Measurements from ENCODE around the gene DOK7. TPM values are rescaled to one million over a fixed set of nuclear protein-coding genes. Genes with fewer than 3 reads are reported as not detected.
A peak's percentile ranks its signal among the peaks of the same experiment; 100 is the strongest.

DOK7 gene
- total RNA-seq, 2 donors from 2014 or later, result 8.8 to 36.7 TPM

DNA sequence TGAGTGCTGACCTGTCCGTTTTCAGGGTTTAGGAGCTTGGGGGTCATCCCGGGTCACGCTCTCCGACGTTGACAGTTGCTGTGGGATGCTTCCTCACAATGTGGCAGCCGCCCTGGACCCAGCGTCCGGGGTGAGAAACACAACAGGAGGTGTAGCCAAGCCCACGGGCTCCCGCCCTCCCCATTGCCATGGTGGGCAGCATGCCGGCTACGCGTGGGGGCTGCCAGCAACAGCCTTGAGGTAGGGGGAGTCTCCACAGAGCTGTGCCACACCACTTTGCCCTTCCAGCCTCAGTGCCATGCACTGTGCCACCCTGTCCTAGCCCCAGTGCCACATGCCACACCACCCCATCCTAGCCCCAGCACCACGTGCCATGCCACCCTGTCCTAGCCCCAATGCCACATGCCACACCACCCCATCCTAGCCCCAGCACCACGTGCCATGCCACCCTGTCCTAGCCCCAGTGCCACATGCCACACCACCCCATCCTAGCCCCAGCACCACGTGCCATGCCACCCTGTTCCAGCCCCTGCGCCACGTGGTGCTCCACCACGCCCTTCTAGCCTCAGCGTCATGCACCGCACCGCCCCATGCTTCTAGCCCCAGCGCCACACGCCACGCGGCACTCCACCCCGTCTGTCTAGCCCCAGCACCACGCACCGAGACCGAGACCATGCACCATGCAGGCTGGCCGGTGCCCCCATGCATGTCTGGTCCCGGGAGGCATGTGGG is 29.8 kb upstream of the DOK7 start:
- Histone ChIP-seq H3K36me3 (peaks cover 8% of the 10 kb centered on the region), H3K4me1 (ENCODE audit: control insufficient read depth in 1 of 2, low read depth in 2 of 2) (peaks cover 8 to 10% of the 10 kb centered on the region in 2 donors), H3K4me3 (no peak overlapping the region), H3K9me3 (no peaks in the 10 kb centered on the region), H3K27ac (no peak overlapping the region), H3K27me3 (replicated peaks; ENCODE audit: insufficient read depth) (no peaks in the 10 kb centered on the region)
- no peak for ATAC-seq (ENCODE audit: insufficient number of reproducible peaks, low FRiP score, low read depth)
- DNase-seq (ENCODE audit: low spot score), result no peak
- TF ChIP-seq, protein P1, sequence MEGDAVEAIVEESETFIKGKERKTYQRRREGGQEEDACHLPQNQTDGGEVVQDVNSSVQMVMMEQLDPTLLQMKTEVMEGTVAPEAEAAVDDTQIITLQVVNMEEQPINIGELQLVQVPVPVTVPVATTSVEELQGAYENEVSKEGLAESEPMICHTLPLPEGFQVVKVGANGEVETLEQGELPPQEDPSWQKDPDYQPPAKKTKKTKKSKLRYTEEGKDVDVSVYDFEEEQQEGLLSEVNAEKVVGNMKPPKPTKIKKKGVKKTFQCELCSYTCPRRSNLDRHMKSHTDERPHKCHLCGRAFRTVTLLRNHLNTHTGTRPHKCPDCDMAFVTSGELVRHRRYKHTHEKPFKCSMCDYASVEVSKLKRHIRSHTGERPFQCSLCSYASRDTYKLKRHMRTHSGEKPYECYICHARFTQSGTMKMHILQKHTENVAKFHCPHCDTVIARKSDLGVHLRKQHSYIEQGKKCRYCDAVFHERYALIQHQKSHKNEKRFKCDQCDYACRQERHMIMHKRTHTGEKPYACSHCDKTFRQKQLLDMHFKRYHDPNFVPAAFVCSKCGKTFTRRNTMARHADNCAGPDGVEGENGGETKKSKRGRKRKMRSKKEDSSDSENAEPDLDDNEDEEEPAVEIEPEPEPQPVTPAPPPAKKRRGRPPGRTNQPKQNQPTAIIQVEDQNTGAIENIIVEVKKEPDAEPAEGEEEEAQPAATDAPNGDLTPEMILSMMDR (IDR thresholded peaks at IDR 0.05), result no peak

GRCh38 chr4:3434881-3435685 is 28.0 kb upstream of the DOK7 start:
- ATAC-seq (ENCODE audit: insufficient number of reproducible peaks, low FRiP score, low read depth) (no peak), DNase-seq (ENCODE audit: low spot score) (no peak)
- peaks cover under 1% of the 10 kb centered on the region for H3K36me3 ChIP-seq
- H3K4me1 ChIP-seq (ENCODE audit: control insufficient read depth in 1 of 2, low read depth in 2 of 2), result peaks cover 8 to 10% of the 10 kb centered on the region in 2 donors
- H3K4me3 ChIP-seq, result no peak overlapping the region
- TF ChIP-seq, protein P1 (IDR thresholded peaks at IDR 0.05), result no peak
- no peak overlapping the region for H3K27ac ChIP-seq
- H3K27me3 ChIP-seq (replicated peaks; ENCODE audit: insufficient read depth), result no peaks in the 10 kb centered on the region
- H3K9me3 ChIP-seq, result no peaks in the 10 kb centered on the region

DNA sequence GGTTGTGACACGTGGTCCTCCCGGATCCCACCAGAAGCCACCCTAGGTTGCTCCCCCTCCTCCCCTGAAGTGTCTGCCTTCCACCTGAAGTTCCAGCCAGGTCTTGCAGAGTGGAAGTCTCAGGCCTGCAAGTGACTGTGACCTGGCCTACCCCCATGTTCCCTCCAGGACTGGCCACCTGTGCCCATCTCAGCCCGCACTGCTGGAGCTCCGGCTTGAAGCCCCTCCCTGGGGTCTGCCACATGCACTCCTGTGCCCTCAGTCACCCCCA is 27.5 kb upstream of the DOK7 start:
- H3K4me3 ChIP-seq, result no peak overlapping the region
- ATAC-seq (ENCODE audit: insufficient number of reproducible peaks, low FRiP score, low read depth), result no peak
- peaks cover 8 to 10% of the 10 kb centered on the region in 2 donors for H3K4me1 ChIP-seq (ENCODE audit: control insufficient read depth in 1 of 2, low read depth in 2 of 2)
- no peak overlapping the region for H3K27ac ChIP-seq
- H3K9me3 ChIP-seq, result no peaks in the 10 kb centered on the region
- no peaks in the 10 kb centered on the region for H3K27me3 ChIP-seq (replicated peaks; ENCODE audit: insufficient read depth)
- H3K36me3 ChIP-seq, result no peaks in the 10 kb centered on the region
- TF ChIP-seq, protein P1 (IDR thresholded peaks at IDR 0.05), result no peak
- no peak for DNase-seq (ENCODE audit: low spot score)

DNA sequence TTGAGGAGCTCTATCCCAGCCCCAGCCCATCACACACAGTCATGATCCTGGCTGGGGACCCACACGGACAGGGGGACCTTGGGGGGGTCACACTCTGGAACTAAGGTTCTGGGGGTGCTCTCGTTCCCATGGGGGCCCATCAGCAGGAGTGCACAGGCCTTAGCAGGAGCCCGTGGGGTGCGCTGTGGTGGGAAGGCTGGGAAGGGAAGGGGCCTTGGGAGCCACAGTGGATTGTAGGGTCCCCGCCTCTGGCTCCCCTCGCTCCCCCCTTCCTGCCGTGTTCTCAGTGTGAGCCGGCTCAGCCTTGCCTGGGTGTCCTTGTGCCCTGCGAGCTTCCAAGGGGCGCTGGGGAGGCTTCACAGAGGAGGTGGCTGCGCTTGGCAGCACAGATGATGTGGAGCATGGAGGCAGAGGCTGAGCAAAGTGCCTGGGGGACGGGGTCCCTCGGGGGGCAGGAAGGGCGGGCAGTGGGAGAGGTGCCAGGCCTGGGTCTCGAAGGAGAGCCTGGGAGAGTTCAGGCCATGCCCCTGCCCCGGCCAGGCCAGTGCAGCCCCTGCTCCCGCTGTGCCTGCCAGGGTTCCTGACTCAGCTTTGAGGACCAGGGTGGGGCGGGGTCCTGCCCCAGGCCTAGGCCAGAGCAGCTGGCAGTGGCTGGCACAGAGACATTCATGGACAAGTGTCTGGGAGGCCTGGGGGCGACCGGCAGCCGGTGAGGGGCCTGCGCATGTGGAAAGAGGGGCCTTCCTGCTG is 26.9 kb upstream of the DOK7 start:
- H3K9me3 ChIP-seq, result no peaks in the 10 kb centered on the region
- no peaks in the 10 kb centered on the region for H3K27me3 ChIP-seq (replicated peaks; ENCODE audit: insufficient read depth)
- TF ChIP-seq, protein P1 (IDR thresholded peaks at IDR 0.05), result no peak
- DNase-seq (ENCODE audit: low spot score) (no peak), ATAC-seq (ENCODE audit: insufficient number of reproducible peaks, low FRiP score, low read depth) (no peak)
- no peaks in the 10 kb centered on the region for H3K36me3 ChIP-seq
- H3K4me1 ChIP-seq (ENCODE audit: control insufficient read depth in 1 of 2, low read depth in 2 of 2), result peaks cover 8 to 10% of the 10 kb centered on the region in 2 donors
- H3K27ac ChIP-seq, result peak overlapping the region in 1 of 2 donors; percentile 50
- H3K4me3 ChIP-seq, result no peak overlapping the region
